Amniotic stem cell (primary cell): Measurements from ENCODE around the gene ZNF805.
"Not testable (repeated sequence)": the region's sequence is repeated elsewhere in the genome, so short reads cannot be mapped to it uniquely, and the experiment has no call there.

Experiments
- DNase-seq: peaks from one replicate; lab custom pipeline; 2025; lab: John Stamatoyannopoulos, UW

The ZNF805 gene

DNA sequence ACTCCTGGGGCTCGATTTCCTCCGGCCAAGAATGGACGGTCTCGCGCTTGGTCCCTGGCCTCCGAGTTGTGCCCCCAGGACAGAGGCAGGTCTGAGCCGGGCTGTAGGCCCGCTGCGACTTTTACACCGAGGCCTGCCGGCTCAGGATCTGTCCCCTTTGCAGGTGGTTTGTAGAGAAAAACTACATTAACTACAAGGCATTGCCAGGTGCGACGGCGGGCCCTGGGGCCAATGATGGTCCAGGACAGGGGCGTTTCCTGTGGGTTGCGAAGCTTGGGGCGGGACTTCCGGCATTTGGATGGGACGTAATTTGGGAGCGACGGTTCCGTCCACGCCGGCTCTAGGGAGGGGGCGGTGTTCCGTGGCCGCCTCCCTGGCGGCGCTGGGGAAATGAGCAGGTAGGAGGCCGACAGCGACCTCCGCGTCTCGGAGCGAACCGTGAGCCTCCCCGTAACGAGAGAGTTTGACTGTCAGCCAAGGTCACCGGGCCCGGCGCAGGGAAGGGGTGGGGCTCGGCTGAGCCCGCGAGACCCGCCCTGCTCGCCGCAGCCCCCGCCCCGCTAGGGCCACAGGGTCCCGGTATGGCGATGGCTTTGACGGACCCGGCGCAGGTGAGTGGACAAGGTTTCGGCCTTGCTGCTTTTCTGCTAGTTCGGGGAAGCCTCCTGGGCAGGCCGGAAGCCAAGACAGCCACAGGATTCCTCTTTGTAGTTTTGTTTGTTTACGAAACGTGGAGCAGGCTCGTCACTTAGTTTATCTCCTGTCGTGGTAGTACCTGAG is at the start of gene ZNF805:
Gene ZNF805 (plus strand): TSS at position 322 of the 780 bp plus-strand sequence. CDS start 260 bp downstream, at position 582.
- DNase-seq, result peak; percentile 69

DNA sequence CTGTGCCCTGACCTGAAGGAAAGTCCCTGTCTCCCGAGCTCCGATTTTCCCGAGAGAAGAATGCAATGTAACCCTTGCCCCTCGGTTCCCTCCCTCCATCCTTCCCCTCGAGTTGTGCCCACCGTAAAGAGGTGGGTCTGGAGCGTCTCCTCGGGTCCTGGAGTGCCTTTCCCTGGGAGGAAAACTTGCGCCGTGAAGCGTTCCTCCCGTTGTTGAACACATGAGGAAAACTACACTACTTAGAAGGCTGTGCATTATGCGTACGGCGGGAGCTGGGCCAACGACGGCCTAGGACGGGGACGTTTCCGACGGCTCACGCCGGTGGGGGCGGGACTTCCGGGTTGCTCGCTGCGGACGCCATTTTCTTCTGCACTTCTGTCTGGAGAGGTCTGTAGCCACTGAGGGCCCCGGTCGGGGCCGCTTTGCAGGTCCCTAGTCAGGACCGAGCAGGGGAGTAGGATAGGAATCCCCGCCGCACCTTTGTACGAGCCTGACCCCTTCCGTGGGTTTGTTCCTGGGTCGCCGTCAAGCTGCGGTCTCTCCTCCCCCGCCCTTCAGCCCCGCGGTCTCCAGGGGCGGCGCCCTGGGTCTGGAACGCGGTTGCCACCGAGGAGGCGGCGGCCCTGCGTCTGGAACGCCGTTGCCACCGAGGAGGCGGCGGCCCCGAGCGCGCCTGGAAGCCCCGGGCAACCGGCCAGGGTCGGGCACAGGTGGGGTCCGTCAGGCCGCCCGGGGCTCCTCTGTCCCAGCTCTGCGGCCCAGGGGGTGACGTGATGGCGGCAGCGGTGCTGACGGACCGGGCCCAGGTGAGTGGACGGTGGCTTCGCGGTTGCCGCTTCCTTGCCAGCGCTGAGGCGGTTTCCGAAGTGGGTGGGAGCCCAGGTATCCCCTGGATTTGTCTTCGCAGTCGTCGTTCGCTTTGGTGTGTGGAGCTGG is 49.0 kb upstream of the ZNF805 start, which contains the start of gene ZNF264:
Gene ZNF264 (plus strand): TSS at position 360 of the 936 bp plus-strand sequence. CDS start 414 bp downstream, at position 774.
- peak; percentile 63 for DNase-seq

DNA sequence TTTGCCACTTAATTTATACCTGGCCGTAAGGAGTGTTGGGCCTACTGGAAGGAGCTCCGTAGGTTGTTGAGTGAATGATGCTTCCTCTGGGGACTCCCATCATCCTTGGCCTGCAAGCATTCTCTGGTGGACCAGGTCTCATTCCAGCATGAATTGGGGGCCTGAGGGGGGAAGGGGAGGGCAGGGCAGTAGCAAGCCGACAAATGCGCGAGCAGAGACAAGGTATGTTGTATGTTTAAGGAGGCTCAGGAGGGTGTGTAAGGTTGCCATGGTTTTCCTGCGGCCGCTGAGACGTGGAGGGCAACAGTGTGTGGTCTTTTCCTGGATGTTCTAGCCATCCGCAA is 48.4 kb upstream of the ZNF805 start:
- no peak for DNase-seq

DNA sequence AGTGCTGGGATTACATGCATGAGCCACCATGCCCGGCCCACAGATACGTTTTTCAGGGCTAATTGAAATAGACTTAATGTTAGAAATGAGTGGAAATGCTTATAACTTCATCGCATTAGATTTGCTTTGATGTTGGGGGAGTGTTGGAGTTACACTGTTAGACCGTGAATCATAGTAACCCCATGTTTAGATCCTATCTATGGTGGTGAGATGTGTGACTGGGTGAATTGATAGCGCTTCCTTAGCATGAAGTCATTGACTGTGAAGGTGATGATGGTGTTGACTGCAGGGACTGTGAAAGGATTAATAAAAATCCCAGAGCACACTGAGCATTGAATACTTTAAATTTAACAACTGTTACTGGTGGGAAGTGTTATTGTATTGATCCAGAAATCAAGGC is 47.4 kb upstream of the ZNF805 start:
- DNase-seq, result no peak

DNA sequence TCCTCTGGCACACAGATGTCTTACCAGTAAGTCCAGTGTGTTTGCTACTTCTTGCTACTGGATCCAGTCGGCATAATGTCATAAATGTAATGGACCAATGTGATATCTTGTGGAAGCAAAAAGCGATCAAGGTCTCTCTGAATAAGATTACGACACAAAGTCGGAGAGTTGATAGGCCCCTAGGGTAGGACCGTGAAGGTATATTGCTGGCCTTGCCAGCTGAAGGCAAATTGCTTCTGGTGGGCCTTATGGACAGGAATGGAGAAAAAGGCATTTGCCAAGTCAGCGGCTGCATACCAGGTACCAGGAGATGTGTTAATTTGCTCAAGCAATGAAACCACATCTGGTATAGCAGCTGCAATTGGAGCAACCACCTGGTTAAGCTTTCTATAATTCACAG is 42.6 kb upstream of the ZNF805 start:
- not testable (repeated sequence) for DNase-seq

DNA sequence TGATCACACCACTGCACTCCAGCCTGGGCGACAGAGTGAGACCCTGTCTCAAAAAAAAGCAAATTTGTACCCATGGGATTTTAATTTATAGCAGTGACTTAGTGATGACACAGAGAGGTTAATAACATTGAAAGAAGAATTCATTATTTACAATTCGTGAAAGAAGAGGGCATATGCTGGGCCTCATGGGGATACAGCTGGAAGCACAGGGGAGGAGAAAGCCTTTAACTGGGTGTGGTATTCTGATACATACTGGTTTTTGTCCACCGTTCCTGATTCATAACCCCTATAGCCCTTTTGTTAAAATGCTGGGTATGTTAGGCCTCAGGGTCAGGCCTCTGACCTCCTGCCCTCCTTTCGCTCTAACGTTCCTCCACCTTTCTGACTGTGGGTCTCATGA is 38.3 kb upstream of the ZNF805 start:
- no peak for DNase-seq

DNA sequence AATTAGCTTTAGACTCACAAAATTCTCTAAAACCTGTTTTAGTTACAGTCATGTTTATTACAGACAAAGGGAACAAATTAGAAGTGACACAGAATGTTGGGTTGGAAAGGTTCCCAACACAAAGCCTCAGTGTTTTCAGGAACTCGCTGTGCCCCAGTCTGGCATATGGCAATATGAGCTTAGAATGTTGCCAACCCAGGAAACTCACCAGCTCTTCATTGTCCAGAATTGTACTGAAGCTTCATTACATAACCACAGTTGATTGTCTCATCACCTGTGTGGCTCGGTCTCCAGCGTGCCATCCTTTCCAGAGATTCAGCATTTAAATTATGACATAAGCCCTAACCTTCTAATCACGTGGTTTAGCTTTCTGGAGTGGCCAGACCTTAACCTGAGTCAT is 30.1 kb upstream of the ZNF805 start:
- DNase-seq, result no peak

DNA sequence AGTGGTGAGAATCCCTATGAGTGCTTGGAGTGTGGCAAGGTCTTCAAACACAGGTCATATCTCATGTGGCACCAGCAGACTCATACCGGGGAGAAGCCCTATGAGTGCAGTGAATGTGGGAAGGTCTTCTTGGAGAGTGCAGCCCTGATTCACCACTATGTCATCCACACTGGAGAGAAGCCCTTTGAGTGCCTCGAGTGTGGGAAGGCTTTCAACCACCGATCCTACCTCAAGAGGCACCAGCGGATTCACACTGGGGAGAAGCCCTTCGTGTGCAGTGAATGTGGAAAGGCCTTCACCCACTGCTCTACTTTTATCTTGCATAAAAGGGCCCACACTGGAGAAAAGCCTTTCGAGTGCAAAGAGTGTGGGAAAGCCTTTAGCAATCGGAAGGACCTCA is 28.3 kb upstream of the ZNF805 start:
- no peak for DNase-seq

DNA sequence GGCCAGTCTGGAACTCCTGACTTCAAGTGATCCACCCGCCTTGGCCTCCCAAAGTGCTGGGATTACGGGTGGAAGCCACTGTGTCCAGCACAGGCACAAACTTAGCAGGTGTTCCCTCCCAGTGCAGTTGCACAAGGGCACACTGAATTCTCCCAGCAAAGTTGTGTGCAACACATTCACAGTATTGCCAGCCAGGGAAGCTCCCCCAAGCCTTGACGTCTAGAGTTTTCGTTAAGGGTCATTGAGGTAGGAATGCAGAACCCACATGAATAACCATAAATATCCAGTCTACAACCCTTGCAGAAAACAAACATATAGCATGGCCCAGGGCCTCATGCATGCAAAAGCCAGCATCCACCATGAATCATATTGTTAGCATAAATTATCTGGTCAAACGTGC is 12.9 kb upstream of the ZNF805 start:
- no peak for DNase-seq

DNA sequence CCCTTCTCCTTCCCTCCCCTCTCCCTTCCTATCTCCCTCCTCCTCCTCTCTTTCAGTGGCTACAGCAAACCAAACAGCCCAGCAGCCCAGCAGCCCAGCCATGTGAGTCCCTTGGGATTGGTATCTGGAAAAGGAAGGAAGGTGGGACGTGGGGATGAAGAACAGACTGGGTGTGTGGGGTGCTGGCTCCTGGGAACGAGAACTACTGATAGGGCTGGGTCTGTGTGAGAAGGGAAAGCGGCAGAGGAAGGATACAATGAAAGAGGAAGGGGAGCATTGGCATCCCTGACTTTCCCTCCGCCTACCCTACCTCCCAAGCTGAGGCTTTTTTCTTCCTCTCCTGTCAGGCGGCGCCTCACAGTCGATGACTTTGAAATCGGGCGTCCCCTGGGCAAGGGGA is 8.7 kb upstream of the ZNF805 start:
- DNase-seq, result no peak

DNA sequence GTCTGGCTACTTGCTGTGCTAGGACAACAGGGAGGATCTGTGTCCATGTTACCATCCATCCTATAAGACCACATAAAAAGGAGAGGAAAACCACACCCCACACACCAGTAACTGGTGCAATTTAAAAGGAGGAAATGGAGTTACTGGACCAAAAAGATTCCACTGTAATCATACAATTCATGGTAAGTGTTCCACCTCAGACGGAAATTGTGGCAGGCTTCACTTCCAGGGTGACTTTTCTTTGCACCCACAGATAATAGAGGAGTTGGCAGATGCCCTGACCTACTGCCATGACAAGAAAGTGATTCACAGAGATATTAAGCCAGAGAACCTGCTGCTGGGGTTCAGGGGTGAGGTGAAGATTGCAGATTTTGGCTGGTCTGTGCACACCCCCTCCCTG is 7.2 kb upstream of the ZNF805 start:
- DNase-seq, result no peak

DNA sequence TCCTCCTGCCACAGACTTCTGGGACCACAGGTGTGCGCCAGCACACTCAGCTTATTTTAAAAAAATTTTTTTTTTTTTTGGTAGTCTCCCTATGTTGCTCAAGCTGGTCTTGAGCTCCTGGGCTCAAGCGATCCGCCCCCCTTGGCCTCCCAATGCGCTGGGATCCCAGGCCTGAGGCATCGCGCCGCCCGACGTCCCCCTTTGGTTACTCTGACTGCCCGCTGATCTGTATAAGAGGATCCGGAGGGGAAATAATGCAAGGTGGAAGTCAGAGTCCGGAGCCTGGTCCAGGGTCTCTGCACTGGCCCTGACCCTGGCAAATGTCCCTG is 486 bp upstream of the ZNF805 start:
- no peak for DNase-seq

DNA sequence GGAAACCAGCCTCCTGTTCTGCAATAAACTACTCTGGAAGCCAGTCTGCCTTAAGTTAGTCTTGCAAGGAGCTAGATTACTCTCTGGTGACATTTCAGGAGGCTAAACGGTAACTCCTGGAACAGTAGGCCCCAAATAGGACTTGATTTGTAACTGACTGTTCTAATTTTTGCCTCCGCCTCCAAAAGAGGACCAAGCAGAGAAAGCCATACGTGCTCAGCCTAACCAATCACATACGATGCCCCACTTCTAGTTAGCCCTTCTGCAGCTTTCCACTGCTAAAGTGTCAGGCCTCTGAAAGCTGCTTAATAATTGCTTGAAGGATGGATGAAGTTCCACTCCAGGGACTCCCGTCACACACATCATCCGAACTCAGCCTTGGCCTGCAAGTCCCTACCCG is 744 bp downstream of the ZNF805 start:
- DNase-seq, result no peak

DNA sequence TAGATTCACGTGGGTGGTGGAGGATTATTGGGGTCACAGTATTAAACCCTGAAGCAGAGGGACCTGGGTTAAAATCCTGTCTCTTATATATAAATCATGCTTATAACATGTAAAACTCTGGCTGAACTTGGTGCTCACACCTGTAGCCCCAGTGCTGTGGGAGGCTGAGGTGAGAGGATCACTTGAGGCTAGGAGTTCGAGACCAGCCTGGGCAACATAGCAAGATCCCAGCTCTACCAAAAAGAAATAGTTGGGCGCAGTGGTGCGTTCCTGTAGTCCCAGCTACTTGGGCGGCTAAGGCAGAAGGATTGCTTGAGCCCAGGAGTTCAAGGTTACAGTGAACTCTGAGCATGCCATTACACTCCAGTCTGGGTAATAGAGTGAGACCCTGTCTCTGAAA is 2.4 kb downstream of the ZNF805 start:
- no peak for DNase-seq

DNA sequence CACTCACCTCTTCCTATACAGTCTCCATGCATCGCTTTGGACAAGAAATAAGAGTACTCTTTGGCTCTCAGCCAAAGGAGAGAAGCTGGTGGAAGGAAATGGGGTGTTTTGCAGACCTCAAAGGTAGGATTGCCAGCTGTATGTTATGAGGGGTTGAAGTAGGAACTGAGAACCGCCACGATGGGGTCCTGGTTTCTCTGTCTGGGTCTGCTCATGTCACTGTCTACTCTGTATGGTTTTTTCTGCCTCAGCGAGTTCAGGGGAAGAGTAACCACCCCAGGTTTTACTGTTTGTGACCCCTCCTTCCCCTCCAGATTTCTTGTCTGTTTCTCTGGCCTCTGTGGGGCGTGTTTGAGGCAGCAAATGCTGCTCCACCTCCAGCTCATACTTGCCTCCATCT is 4.1 kb downstream of the ZNF805 start:
- no peak for DNase-seq

DNA sequence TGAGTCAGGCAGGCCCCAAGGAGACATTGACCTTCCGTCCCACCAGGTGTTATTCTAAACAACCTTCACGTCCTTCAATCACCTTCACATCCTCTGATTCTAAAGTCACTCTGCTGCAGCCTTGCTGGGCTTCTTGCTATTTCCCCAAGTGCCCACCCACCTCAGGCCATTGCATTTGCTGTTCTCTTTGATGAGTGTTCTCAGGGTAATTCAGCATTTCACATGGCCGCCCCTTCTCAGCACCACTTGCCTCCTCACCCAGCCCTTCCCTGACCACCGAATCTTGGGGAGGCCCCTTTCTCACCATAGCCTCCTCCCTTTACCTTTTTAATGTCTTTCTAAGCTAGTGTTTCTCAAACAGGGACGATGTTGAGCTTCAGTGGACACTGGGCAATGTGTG is 4.6 kb downstream of the ZNF805 start:
- no peak for DNase-seq

DNA sequence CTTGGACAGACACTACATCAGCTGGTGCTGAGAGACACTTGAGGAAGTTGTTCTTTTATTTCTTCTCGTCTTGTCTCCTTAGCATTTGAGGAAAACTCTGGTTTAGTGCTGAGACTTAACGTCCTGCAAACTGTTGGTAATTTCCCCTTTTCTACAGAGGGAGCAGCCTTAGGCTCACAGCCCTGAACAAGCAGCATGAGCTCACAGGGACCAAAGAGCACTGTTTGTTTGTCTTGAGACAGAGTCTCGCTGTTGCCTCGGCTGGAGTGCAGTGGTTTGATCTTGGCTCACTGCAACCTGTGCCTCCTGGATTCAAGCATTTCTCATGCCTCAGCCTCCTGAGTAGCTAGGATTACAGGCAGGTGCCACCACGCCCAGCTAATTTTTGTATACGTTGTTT is 5.5 kb downstream of the ZNF805 start:
- DNase-seq, result no peak

DNA sequence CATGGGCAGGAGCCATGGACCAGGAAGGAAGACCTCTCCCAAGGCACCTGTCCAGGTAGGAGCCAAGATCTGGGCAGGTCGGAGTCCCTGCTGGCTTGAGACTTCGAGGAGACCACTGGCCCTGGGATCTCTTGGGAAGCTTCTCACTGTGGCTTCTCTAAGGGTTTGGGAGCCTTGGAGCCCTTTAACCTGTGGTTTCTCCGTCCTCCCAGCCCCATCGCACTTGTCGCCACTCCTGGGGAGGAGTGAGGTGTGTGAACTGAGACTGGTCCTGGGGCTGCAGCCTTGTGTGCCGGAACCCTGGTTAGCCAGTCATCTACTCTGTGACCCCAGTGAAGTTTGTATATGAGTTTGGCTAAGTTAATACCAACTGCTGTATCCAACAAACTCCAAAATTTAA is 8.2 kb downstream of the ZNF805 start:
- DNase-seq, result no peak

DNA sequence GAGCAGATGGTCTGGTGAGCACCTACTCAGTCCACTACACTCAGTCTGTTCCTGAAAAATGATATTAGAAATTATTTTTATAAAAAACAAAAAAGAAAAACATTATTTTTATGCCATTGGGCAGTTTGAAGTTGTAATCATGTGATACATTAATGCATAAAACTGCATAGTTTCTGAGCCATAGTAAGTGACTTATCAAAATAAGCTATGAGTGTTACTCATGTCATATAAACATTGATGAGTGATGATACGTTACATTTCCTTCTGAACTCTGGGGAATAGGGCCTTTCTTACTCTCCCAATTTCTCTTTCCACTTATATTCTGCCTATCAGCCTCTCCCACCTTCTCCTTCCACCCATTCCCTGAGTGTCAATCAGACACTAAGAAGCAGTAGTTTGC is 8.9 kb downstream of the ZNF805 start:
- no peak for DNase-seq

DNA sequence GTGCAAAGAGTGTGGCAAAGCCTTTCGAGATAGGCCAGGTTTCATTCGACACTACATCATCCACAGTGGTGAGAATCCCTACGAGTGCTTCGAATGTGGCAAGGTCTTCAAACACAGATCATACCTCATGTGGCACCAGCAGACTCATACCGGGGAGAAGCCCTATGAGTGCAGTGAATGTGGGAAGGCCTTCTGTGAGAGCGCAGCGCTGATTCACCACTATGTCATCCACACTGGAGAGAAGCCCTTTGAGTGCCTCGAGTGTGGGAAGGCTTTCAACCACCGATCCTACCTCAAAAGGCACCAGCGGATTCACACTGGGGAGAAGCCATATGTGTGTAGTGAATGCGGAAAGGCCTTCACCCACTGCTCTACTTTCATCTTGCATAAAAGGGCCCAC is 13.3 kb downstream of the ZNF805 start:
- DNase-seq, result not testable (repeated sequence)

DNA sequence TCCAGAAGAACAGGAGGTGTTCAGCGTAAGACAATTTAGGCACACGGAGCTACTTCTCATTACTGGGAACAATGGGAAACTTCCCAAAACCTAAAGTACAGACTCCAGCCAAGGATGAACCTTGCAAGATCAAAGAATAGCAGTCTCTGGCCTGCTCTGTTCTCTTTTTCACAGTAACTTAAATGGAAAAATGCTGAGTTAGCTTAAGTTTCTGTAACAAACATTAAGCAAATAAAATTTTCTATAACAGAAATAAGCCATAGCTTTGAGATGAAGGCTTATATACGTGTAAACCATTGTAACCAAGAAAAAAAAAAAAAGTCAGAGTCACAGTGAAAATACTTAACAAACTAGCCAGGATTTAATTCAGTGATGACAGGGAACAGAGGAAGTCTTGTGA is 21.6 kb downstream of the ZNF805 start:
- DNase-seq, result no peak

DNA sequence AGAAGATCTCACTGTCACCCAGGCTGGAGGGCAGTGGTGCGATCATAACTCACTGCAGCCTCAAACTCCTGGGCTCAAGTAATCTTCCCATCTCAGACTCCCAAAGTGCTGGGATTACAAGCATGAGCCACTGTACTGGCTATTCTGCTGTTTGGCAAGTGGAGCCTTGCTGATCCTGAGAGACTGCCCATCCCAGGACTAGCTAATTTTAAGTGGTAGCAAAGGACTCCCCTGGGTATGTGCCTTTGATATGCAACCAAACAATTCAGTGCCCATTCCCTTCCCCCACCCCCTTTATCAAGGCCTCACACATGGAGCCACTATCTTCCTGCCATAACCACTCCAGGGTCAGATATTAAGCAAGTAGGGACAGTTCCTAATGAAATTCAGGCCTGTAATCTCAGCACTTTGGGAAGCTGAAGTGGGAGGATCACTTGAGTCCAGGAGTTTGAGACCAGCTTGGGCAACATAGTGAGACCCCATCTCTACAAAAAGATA is 22.9 kb downstream of the ZNF805 start:
- DNase-seq, result no peak

DNA sequence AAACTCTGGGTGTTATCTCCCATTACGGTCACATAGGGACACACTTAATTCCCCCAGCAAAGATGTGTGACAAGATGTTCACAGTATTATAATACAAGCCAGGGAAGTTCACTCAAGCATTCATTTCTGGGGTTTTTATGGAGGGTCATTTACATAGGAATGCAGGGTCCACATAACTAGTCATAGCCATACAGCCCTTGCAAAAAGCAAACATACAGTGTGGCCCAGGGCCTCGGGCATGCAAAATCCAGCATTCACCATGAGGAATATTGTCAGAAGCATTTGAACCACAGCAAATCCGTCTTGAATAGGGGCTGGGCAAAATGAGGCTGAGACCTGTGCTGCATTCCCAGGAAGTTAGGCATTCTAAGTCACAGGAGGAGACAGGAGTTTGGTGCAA is 26.9 kb downstream of the ZNF805 start:
- DNase-seq, result no peak
